Common myeloid progenitor, CD34-positive (primary cell): ENCODE data around the gene CALHM3.
A peak's percentile ranks its signal among the peaks of the same experiment; 100 is the strongest.

ENCODE experiments used
- CTCF ChIA-PET: fragments of 350-600 bp; sonication (Branson Sonifier 250); formaldehyde crosslinking; loops from one replicate; lab custom pipeline; 2021; ENCODE audit warnings: antibody characterized with exemption; lab: Charles Lee
- POLR2A ChIA-PET: fragments of 350-600 bp; sonication (Branson Sonifier 250); formaldehyde crosslinking; loops from one replicate; lab custom pipeline; 2021; ENCODE audit warnings: antibody characterized with exemption; lab: Charles Lee
- DNase-seq, 3 donors: peaks; one replicate each; pipeline versions ENCODE4 v3.0.0 to v3.0.0-alpha.2; 2013
- H3K27ac ChIP-seq, 2 experiments: 1 replicate in 1 of 2; 2 replicates in 1 of 2; pipeline ENCODE4 v1.7.0; 2013; ENCODE audit warnings: inconsistent platforms in 2 of 2, low read length in 2 of 2, mild to moderate bottlenecking in 2 of 2, low read depth in 1 of 2, moderate library complexity in 1 of 2; ENCODE audit not compliant: severe bottlenecking in 2 of 2, insufficient read depth in 1 of 2, poor library complexity in 1 of 2
- H3K27me3 ChIP-seq, 5 experiments: replicated peaks in 2 of 5; 1 replicate in 3 of 5; 2 replicates in 2 of 5; pipeline versions ENCODE4 v1.6.1 to v1.7.0; 2013; ENCODE audit warnings: low read length in 4 of 5, mild to moderate bottlenecking in 2 of 5, moderate library complexity in 2 of 5, inconsistent platforms in 1 of 5; ENCODE audit not compliant: insufficient read depth in 5 of 5, control insufficient read depth in 4 of 5
- H3K36me3 ChIP-seq, 4 experiments: 1 replicate in 2 of 4; 2 replicates in 2 of 4; pipeline versions ENCODE4 v1.6.1 to v1.7.0; 2013; ENCODE audit warnings: low read length in 3 of 4, control low read depth in 1 of 4, mild to moderate bottlenecking in 1 of 4; ENCODE audit not compliant: control insufficient read depth in 4 of 4, insufficient read depth in 4 of 4
- H3K4me1 ChIP-seq, 4 experiments: 1 replicate in 3 of 4; 2 replicates in 1 of 4; pipeline versions ENCODE4 v1.6.1 to v1.7.1; 2013; ENCODE audit warnings: low read length in 3 of 4, mild to moderate bottlenecking in 3 of 4, control low read depth in 1 of 4, inconsistent platforms in 1 of 4, moderate library complexity in 1 of 4; ENCODE audit not compliant: control insufficient read depth in 4 of 4, insufficient read depth in 4 of 4; ENCODE audit errors: control extremely low read depth in 1 of 4
- H3K4me3 ChIP-seq, 7 experiments: 1 replicate in 4 of 7; 2 replicates in 3 of 7; pipeline versions ENCODE4 v1.5.1 to v1.7.0; 2013; ENCODE audit warnings: mild to moderate bottlenecking in 7 of 7, low read length in 6 of 7, moderate library complexity in 6 of 7, inconsistent platforms in 2 of 7, low read depth in 2 of 7, control low read depth in 1 of 7; ENCODE audit not compliant: insufficient read depth in 4 of 7, control insufficient read depth in 1 of 7; ENCODE audit errors: extremely low read depth in 1 of 7
- H3K9me3 ChIP-seq, 5 experiments: 1 replicate in 4 of 5; 2 replicates in 1 of 5; pipeline versions ENCODE4 v1.6.1 to v1.7.1; 2013; ENCODE audit warnings: low read length in 4 of 5, mild to moderate bottlenecking in 2 of 5, inconsistent platforms in 1 of 5, low read depth in 1 of 5, moderate library complexity in 1 of 5; ENCODE audit not compliant: control insufficient read depth in 4 of 5, insufficient read depth in 2 of 5; ENCODE audit errors: control extremely low read depth in 1 of 5
- WGBS: methylation state at CpG from one replicate; pipeline ENCODE4 v1.1.5; 2013; ENCODE audit not compliant: insufficient coverage; 5-methylcytosine and 5-hydroxymethylcytosine counted together

CALHM3 gene

DNA sequence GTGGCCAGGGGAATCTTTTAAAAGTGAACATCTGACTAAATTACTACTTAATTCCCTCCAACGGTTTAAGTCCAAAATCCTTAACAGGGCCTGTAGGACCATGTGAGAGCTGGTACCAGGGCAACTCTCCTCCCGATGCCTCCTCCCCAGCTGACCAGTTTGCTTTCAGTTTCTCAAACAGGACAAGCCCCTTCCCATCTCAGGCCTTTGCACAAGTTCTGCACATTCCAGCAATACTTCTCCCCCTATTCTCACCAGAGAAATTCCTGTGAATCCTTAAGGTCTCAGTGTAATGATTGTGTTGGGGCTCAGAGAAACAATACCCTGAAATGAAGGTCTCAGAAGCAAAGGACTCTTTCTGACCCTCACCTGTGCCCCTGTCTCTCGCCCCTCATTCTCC lies 12.3 kb downstream of the CALHM3 start:
- H3K27ac ChIP-seq: no peak overlapping the region

DNA sequence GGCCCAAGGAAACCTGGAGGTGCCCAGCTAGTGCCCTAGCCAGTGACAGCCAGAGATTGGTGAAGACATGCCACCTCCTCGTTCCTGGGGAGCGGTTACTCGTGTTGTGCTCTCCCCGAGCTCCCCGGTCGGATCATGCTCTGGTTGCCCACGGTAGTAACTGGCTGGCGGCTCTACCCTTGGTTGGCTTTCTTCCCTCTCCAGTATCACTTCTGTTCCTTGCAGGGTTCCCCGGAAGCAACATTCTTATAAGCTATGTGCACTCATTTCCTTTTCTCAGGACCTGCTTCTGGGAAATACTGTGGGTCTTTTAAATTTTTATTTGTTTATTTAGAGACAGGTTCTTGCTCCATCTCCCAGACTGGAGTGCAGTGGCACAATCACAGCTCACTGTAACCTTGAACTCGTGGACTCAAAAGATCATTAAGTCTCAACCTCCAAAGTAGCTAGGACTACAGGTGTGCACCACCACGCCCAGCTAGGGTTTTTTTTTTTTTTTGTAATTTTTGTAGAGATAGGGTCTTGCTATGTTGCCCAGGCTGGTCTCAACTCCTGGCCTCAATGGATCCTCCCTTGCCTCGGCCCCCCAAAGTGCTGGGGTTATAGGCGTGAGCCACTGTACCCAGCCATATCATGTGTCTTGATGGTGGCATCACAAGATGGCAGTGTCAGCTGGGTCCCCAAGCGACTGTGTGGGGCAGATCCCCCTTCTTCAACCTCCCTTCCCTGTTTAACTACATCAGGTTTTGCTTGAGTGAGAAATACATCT lies 13.4 kb downstream of the CALHM3 start:
- ChIA-PET POLR2A (no interaction called here), CTCF (interaction anchor here (0.7 to 1.9 kb wide), 6 partner anchors 9 to 27 kb away, joined by 3 to 5 read pairs (median 3); partner anchors contain the start of gene CALHM2)
- Histone ChIP-seq H3K27me3 (peaks cover 0 to 3% (median 0%) of the 10 kb centered on the region in 5 experiments), H3K27ac (no peak overlapping the region), H3K36me3 (no peaks in the 10 kb centered on the region), H3K4me1 (peaks cover 0 to 38% (median 14%) of the 10 kb centered on the region in 4 experiments), H3K4me3 (no peak overlapping the region), H3K9me3 (no peaks in the 10 kb centered on the region)
- no peak for DNase-seq
- over 99% methylated on average over 11 of the region's 14 CpGs for WGBS

More for the DNA sequence above, 12.3 kb downstream of the CALHM3 start:
- POLR2A ChIA-PET: no interaction called here
- Histone ChIP-seq H3K4me3 (no peak overlapping the region), H3K9me3 (no peaks in the 10 kb centered on the region), H3K4me1 (peaks cover 0 to 49% (median 23%) of the 10 kb centered on the region in 4 experiments), H3K27me3 (peaks cover 0 to 3% (median 0%) of the 10 kb centered on the region in 5 experiments), H3K36me3 (no peaks in the 10 kb centered on the region)
- 79% methylated on average over 3 of the region's 3 CpGs for WGBS
- CTCF ChIA-PET: interaction anchor here (1.9 kb wide), 1 partner anchor 10 kb away, joined by 5 read pairs; no protein-coding TSS in a partner anchor
- no peak for DNase-seq

DNA sequence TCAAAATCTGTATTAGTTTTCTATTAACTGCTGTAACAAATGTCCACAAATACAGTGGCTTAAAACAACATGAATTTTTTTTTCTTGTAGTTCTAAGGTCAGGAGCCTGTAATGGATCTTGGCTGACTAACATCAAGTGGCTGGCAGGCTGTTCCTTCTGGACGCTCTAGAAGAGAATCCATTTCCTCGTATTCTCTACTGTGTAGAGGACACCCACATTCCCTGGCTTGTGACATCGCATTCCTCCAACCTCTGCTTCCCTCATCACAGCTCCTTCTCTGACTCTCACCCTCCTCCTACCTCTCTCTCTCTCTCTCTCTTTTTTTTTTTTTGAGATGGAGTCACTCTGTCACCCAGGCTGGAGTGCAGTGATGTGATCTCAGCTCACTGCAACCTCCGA lies 15.5 kb downstream of the CALHM3 start:
- DNase-seq: no peak
- H3K27ac ChIP-seq: no peak overlapping the region
- POLR2A ChIA-PET: no interaction called here
- H3K9me3 ChIP-seq: no peaks in the 10 kb centered on the region
- CTCF ChIA-PET: interaction anchor here (0.6 to 1.8 kb wide), 6 partner anchors 12 to 1284 kb away, joined by 3 to 6 read pairs (median 4); no protein-coding TSS in a partner anchor
- no peak overlapping the region for H3K4me3 ChIP-seq
- peaks cover 0 to 3% (median 0%) of the 10 kb centered on the region in 5 experiments for H3K27me3 ChIP-seq
- H3K36me3 ChIP-seq: no peaks in the 10 kb centered on the region
- peaks cover 0 to 31% (median 11%) of the 10 kb centered on the region in 4 experiments for H3K4me1 ChIP-seq
- 100% methylated on average over 3 of the region's 4 CpGs for WGBS

DNA sequence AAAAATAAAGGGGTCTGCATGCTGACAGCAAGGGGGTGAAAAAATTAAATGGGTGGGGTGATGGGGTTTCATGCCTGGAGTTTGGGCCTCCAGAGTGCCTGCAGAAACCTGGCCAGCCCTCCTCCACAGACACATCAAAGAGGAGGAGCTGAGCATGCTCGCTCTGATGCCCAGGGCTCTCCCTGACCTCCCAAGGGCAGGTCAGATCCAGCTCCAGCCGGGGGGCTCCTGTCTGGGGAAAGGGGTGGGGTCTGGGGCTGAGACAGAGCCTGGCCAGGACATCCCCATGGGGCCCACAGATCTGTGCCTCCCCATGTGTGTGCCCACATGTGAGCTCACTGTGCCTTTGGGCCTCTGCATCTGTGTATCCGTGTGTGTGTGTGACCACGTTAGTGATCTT lies 19.4 kb downstream of the CALHM3 start:
- WGBS: 80% methylated on average over 2 of the region's 4 CpGs
- POLR2A ChIA-PET: no interaction called here

DNA sequence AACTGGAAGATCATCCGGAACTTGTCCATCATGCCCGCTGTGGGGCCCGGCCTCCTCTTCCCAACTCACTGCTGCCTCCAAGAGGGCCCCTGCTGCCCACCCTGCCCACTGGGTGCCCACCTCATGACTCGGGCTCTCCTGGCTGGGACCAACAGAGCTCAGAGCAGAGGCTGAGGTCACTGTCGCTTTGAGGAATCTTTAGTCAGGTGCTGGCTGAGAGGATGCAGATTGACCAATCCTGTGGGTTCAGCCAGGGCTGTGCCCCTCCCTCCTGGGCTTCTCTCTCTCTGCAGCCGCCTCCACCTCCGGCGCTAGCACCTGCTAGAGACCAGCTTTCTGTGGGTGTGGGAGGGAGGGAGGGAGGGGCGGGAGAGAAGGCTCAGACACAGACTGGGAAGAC lies 20.3 kb downstream of the CALHM3 start, which contains the start of gene CALHM1:
Gene CALHM1, minus strand, starts transcription at position 181 of the 400 bp plus-strand sequence. Its CDS starts 149 bp downstream, at position 32.
- H3K4me1 ChIP-seq: peaks cover 0 to 21% (median 9%) of the 10 kb centered on the region in 4 experiments
- 89% methylated on average over 5 of the region's 9 CpGs for WGBS
- H3K36me3 ChIP-seq: no peaks in the 10 kb centered on the region
- H3K9me3 ChIP-seq: no peaks in the 10 kb centered on the region
- POLR2A ChIA-PET: no interaction called here
- no peak within 1 kb of the TSS for H3K27ac ChIP-seq
- CTCF ChIA-PET: interaction anchor here (1.1 to 1.7 kb wide), 3 partner anchors 34 to 42 kb away, joined by 3 to 4 read pairs (median 3); no protein-coding TSS in a partner anchor
- H3K4me3 ChIP-seq: no peak within 1 kb of the TSS
- peak in 1 of 3 donors; percentile 21 for DNase-seq
- no peaks in the 10 kb centered on the region for H3K27me3 ChIP-seq

More for the DNA sequence above, 19.4 kb downstream of the CALHM3 start:
- H3K4me3 ChIP-seq: no peak overlapping the region
- CTCF ChIA-PET: interaction anchor here (1.6 kb wide), 1 partner anchor 33 kb away, joined by 3 read pairs; no protein-coding TSS in a partner anchor
- H3K27ac ChIP-seq: no peak overlapping the region
- peaks cover 0 to 21% (median 9%) of the 10 kb centered on the region in 4 experiments for H3K4me1 ChIP-seq
- DNase-seq: no peak
- no peaks in the 10 kb centered on the region for H3K27me3 ChIP-seq
- H3K36me3 ChIP-seq: no peaks in the 10 kb centered on the region
- no peaks in the 10 kb centered on the region for H3K9me3 ChIP-seq

DNA sequence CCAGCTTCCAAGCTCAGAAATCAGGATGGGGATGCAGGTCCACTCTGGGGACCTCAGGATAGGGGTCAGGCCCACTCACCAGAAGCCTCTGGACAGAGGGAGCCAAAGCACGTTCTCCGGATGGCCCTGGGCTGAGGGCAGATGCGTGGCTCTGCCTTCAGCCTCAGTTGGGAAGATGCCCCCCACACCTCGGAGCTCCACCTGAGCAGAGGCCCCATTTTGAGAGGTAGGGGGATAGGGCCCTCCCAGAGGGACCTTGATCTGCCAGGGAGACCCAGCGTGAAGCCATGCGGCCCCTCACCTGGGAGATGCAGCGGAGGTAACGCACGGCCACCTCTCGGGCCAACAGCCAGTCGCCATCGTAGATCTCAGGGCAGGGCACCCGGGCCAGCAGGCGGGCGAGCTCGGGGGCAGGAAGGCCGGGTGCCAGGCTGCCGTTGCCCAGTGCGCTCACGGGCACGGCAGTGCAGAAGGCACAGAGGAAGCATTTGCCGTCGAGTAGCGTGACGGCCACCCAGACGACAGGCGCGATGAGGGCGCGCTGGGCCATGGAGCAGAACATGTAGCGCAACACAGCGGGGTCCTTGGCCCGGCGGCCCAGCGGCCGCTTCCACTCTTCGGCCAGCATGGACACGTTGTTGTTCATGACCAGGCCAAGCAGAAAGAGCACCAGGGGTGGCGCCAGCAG lies 21.0 kb downstream of the CALHM3 start:
- Histone ChIP-seq H3K9me3 (no peaks in the 10 kb centered on the region), H3K36me3 (no peaks in the 10 kb centered on the region), H3K4me1 (peaks cover 0 to 21% (median 9%) of the 10 kb centered on the region in 4 experiments), H3K27me3 (no peaks in the 10 kb centered on the region), H3K4me3 (no peak overlapping the region), H3K27ac (no peak overlapping the region)
- POLR2A ChIA-PET: no interaction called here
- CTCF ChIA-PET: interaction anchor here (1.1 to 1.7 kb wide), 2 partner anchors 42 kb away, joined by 3 to 4 read pairs; no protein-coding TSS in a partner anchor
- 96% methylated on average over 33 of the region's 39 CpGs for WGBS
- no peak for DNase-seq
